Stimulated activated CD4-positive, alpha-beta T cell treated with anti-CD3 and anti-CD28 coated beads, Interleukin-12 subunit alpha, Interleukin-12 subunit beta, amount 100 ng/mL, for 4 hours (primary cell): ENCODE measurements around the gene SP110.

ENCODE experiments used
- DNase-seq: peaks from one replicate; pipeline ENCODE4 v3.0.0-alpha.2; 2020

Gene SP110

GRCh38 chr2:230164139-230164538, 55.6 kb downstream of the SP110 start:
- no peak for DNase-seq

DNA sequence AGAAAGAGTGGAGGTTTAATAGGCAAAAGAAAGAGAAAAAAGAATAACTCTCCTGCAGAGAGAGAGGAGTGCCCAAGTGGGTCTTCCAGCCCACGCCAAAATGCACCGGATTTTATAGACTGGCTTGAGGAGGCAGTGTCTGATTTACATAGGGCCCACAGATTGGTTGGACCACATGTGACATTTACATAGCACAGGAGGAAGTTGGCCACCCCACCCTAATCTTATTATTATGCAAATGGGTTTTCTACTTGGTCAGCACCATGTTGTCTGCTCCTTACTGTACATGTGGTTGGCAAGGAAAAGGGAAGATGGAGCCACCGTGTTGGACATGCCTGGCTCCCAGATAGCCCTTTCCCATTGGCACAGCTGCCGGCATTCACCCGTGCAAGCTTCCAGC, 56.8 kb downstream of the SP110 start:
- no peak for DNase-seq

DNA sequence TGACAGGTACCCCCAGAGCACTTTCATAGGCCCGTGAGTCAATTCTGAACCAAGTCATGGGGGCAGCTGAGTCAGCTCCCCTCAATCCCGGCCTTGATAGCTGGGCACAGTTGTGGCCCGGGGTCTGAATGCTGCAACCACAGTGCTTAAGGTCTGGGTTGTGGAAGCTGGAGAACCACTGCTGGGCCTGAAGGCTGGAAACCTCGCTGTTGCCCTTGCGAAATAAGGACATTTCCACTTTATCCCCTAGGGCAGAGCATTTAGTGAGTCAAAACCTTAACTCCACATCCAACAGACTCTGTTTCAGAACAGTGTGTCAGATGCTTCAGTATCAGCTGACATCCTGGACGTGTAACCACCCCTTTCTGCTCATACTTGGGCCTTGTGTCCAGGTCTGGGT, 58.6 kb downstream of the SP110 start:
- DNase-seq: no peak

- DNase-seq: peak; percentile 40
These were observed 59.6 kb downstream of the SP110 start for GRCh38 chr2:230160112-230160660.

DNA sequence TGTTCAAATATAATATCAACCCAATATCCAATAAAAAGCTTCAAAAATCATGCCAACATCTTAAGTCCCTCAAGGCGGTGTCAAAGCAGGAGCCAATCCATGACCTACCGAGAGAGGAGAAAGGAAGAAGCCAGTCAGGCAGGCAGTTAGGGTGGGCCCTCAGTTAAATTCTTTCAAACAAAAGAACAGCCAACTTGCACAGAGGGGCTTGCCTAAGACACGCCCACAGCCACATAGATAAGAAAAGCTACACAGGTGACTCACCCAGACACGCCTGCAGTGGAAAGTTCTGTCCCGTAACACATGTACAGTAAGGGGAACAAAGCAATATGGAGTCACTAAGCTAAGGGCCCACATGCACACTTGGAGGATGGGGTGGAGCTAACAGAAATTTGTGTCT, 61.3 kb downstream of the SP110 start:
- no peak for DNase-seq

DNA sequence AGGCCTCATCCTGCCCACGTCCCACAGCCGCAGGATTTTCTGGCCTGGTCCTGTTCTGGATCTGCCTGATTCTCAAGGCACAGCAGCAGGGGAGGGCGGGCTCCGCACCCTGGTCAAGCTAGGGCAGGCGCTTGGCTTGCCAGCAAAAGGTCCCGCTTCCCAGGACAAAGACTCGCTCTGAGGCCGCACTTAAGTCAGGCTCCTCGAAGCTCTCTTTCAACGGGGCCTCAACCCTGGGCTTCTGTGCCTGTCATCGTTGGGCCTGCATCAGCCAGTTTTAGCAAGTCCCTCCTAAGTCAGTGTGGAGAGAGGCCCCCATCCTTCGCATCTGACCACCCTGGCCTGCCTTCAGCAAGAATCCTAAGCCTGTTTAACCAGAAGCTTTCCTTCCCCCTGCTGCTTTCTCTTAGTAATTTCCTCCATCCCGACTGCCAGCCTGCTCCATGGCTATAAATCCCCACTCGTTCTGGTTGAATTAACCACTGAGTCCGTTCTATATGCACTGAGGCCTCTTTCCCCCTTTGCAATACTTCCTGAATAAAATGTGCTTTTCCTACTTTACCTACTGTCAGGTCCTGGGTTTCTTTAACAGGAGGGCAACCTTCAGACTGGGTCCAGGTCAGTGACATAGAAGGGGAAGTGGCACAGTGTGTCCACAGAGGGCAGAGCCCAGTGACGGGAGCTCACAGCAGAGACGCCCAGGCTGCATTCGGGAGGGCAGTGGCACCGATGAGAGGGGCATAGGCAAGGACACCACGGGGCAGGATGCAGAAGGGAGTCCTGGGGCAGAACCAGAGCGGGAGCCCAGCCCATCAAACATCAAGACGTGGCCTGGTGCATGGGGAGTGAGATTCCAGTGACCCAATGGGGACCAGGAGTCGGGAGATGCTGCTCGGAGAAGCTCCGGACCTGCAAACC, 62.7 kb downstream of the SP110 start:
- no peak for DNase-seq

GRCh38 chr2:230155359-230155758, 64.4 kb downstream of the SP110 start:
- no peak for DNase-seq

DNA sequence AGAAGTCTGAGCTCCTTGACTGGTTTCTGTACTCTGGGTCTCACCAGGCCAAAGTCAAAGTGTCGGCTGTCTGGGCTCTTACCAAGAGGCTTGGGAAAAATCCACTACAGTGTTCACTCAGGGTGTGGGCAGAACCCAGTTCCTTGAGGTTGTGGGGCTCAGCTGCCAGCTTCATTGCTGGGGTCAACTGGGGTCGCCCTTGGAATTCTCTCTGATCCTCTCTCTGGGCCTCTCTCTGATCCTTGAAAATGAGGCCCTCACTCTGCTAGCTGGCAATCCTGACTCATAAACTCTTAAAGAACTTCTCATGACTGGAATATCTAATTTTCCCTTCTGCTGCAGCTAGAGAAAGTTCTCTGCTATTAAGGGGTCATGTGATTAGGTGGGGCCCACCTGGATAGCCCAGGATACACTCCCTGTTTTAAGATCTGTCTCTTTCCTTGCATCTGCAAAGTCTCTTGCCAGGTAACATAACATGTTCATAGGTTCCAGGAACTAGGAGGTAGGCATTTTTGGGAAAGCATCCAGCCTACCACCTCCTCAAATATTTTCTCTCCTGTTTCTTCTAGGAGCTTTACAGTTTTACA, 66.3 kb downstream of the SP110 start:
- no peak for DNase-seq

- no peak for DNase-seq
These were observed 67.5 kb downstream of the SP110 start for GRCh38 chr2:230152334-230152733.

DNA sequence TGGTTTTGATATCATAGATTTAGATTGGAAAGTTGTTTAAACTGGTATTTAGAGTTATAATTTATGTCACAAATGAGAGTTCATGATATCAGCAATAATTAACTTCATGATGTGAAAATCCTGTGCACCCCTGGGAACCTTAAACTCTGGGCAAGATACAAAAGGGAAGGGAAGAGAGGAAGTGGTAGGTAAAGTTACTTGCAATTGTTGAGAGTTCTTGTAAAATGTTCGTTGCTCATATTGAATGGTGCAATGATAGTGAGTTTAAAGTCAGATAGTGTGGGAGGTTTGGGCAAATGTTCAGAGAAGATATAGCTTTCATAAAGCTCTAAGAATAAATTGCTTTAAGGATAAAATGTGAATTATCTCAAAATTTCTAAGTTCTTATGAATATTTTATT, 75.4 kb downstream of the SP110 start:
- no peak for DNase-seq

DNA sequence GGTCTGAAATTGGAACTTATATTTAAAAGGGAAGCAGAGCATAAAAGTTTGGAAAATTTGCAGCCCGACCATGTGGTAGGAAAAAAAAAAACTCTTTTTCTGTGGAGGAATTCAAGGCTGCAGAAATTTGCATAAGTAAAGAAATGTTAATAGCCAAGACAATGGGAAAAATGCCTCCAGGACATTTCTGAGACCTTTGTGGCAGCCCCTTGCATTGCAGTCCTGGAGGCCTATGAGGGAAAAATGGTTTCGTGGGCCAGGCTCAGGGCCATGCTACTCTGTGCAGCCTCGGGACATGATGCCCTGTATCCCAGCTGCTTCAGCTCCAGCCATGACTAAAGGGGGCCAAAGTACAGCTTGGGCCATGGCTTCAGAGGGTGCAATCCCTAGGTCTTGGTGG, 79.1 kb downstream of the SP110 start:
- DNase-seq: no peak

DNA sequence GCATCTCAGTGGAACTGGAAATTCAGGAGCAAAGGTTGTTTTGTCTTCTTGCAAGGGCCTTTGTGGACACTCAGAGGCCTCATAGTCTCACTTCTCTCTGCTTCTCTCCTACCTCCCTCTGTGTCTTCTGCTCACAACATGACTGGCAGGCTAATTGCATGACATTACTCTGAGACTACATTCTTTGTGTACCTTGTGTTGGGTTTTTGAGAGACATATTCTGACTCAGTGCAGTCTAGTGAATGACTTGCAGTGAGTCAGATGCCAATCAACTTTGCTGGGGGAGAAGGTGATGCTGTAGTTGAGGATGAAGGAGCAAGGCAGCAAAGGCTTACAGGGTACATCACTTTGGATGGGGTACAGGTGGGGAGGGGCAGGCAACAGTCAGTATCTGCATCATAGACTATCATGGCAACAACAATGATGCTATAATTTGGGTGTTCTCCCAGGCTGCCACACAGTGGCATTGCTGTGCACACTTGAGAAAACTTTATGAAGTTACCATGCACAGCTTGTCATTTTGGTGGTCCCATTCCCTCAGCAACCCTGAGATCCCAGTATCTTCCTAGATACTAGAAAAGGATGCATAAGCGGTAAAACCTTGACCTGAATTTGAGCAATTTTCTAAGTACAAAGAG, 81.8 kb downstream of the SP110 start:
- no peak for DNase-seq

DNA sequence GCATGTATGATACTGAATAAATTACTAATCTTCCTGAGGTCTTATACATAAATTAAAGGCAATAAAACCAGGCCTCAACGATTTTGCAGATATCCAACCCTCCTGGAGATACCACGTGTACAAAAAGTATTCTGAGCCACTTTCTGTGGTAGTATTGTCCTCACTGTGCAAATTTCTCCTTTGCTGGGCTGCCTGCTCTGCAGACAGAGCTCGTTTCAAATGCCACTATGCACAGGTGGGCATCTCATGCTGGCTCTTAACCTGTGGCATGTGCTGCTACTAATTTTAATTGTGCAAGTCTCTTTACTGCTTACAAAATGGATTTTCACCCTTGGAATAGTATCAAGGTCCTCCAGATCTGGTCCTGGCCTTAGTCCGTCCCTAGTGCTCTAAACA, 84.7 kb downstream of the SP110 start:
- no peak for DNase-seq

DNA sequence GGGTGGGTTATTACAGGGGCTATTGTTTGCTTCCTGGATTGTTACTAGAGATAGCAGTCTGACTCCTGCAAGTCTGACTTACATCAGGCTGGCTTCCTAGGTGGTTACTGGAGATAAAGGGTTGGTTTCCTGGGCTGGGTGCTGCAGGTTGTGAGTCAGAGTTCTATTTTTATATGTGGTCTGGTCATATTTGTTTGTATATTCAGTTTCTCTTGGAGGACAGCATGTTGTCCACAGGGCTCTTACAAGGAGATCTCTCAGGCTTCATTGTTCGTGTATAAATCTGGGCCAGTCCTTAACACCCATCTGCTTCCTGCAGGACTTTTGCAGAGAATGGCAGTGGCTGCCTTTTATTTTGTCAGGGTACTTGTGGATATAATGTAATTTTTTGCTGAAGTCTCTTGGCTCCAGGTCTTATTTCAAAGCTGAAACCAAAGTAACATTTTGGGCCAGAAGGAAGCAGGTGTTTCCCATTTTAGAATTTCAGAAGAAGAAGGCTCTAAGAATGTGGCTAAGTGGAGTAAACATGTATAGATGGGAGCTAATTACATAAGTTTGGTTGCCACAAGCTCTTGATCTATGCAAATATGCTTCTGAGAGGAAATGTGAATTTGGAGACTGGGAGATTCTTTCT, 85.2 kb downstream of the SP110 start:
- no peak for DNase-seq

- no peak for DNase-seq
These were observed 88.4 kb downstream of the SP110 start for GRCh38 chr2:230131366-230131765.

DNA sequence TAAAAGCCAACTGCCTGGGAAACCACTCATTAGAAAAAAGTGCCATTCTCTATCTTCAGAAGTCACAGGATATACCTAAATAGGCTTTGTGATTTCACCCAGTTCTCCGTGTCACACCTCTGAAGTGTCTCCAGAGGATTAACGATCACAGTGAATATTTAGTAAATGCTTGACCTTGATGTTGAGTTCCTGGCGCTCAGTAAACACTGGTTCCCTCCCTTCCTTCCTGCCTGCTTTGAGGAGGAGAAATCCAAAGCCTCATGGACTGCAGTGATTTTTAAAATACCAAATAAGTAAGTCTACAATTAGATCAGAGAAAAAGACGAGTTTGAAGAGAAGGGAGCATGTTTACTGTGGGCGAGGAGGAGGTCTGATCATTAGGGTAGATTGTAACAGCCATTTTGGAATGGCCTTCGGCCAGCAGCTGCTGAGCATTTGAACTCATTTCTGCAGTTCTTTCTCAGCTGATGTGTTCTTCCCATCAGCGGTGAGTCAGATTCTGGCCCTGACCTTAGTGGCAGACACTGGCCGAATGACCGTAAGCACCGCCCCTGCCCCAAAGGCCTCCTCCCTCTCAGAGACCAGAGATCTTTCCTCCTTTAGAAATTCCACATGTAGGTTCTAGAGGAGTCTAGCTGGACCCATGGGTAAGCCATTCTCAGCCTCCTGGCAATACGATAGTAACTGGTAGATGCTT, 89.0 kb downstream of the SP110 start:
- no peak for DNase-seq

DNA sequence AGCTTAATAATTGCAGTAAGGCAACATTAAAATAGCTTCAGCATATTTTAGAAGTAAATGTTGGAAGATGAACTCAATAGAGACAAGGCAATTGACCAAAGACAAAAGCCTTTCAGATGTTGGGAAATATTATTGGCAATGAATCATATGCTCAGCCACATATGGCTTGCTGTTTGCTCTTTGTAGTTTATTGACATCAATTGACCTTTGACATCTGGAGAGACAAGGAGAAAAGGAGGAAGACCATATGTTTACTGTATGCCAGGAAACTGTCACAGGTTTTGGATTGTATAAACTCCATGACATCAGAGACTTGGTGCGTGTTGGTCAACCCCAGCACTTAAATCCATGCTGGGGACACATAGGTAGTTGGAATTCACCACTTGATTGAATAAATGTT, 90.4 kb downstream of the SP110 start:
- DNase-seq: no peak

DNA sequence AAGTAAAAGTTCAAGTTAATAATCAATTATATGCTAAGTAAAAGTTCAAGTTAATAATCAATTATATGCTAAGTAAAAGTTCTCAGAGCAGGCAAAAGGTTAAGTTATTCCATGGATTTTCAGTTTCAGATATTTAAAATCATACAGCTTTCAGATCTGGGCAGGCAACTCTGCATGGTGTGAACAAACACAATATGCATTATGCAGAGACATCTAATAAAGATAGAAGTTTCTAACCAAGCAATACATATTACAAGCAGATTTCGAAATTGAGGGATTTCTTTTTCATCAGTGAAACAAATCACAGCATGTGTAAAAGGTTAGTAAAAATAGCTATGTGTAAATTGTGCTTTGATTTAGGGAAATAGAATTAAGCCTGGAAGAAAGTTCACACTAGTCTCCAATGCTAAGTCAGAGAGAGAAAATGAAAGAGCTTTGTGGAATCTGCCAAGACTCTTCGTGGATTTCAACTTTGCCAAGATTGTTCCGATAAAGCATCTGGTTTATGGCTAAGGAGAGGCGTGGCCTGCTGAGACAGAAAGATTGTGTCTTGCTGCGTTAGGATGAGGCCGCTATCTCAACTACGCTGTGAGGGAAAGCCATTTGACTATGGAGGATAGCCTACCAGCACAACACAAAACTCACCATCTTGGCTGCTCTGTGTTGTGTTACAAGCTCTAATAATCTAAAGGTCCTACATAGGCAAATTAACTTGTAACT, 91.0 kb downstream of the SP110 start:
- DNase-seq: no peak

DNA sequence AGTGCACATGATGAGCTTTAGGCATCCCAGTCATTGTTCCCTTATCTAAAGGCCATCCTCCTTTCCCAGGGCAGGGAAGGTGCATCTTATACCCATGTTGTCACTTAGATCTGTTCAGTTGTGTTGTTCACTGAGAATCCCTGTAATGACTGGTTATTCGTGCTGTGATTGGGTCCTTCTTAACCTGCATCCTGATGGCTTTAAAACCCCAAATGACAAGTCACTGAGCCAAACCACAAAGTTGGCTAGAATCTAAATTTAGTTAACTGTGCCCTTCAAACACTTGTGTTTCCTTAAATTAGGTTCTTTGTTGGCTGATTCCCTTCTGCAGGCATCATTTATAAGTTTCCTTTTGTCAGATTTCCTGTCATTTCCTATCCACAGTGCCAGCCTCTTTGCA, 92.6 kb downstream of the SP110 start:
- no peak for DNase-seq

DNA sequence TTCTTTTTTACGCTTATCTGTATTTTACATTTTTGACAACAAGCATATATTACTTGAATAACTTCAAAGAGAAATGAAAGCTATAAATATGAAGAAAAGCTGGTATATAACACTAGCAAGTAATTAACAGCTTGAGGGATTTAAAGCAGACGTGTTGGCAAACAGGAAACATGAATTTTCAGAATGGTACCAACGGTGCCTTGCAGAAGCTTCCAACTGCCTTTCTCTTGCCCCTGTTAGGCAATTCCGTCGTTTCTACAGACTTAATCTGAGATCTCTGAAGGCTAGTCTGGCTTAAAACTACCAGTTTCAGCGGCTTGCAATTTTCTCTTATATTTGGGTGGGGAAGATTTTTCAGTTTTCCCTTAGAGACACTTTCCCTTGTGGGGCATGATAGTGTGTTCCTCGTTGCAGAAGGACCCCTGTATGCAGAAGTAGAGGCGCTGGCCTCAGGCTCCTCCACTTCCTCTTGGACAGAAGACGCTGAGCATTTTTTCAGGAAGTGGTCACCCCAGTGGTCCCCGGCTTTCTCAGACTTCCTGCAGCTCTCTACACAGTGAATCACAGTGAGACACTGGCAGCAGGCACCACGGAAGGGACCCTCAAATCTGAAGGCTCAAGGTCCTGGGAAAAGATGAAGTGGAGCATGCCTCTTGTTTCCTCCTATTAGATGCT, 94.9 kb downstream of the SP110 start:
- DNase-seq: no peak

DNA sequence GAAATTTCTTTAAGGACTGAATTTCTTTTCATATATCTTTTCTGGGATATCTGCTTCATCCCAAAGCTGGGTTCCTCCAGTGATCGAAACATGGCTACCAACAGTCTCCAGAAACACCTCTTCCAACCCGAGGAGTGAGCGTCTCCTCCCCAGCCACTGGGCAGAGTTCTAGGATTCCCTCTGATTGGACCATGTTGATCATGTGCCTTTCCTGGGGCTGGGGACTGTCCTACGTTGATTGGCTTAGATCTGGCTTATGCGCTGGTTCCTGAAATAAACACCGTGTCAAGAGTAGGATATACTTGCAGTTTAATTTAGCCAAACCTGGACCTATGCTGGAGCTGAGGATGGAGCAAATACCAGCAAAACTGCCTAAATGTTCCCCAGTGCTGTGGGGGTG, 95.5 kb downstream of the SP110 start:
- no peak for DNase-seq
